HG02623 (cell line): ENCODE measurements around the gene MPRIP.

Source experiments
- ATAC-seq: cut with Tn5 transposase; IDR thresholded peaks from one replicate; pipeline ENCODE4 v1.9.1; 2021; ENCODE audit warnings: moderate library complexity; ENCODE audit not compliant: unreplicated experiment

MPRIP gene

DNA sequence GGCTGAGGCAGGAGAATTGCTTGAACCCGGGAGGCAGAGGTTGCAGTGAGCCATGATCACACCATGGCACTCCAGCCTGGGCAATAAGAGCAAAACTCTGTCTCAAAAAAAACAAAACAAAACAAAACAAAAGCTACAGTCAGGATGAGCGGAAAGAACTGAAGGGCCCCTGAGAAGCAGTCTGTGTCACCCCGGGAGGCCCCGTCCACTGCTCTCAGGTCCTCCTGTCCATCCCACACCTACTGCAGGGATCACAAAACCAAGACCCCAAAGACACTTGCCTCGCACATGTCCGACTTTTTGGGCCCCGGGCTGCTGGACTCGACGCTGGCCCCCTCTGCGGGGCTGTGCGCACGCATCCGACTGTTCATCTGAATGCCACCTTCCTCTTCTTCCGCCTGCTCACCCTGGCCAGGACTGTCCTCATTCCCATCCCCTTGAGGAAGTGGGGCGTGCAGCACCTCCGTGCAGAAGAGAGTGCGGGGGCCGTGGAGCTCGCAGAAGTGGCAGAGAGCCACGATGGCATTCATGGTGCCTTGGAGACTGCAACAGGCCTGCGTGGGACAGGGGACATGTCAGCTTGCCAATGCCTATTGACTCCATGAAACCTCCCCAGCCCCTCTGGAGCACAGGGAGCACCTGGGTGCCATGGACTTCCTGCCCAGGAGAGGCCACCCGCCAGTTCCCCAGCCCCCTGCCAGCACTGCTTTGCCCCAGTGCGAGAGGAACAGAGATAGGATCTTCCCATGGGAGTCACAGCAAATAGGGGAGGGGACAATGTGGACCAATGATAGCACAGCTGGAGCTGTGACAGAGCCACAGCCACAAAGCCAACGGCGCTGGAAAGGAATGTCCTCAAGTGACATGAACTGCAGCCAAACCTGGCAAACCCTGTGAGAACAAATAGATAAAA, 185.6 kb downstream of the MPRIP start:
- no peak for ATAC-seq

DNA sequence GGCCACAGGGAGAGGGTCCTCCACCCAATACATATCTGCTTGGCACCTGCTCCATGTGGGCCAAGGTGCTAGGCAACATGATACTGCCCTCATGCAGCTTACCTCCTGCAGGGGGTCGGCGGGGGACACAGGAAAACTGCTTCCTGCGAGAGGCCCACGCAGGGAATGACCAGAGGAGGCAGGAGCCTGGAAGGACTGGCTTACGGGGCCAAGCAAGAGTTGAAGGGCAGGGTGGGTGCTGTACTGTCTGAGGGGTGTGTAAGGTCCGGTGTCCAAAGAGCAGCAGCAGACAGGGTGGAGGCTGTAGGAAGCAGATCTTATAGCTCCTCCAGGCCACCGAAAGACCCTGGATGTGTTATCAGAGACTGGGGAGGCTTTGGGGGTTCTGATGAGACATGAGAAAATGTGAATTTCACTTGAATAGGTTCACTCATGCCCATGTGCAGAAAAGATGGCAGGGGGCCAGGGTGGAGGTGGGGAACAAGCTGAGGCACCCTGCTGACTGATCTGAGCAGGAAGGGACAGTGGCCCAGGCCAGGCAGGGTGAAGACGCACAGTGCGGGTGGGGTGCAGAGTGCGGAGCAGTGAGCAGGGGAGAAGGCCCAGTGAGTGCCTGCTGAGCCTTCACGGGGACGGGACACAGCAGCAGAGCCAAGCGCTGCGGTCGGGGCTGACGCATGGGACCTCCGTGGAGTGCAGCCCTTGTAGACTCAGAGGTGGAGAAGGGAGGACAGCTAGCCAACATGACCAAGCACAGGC, 186.4 kb downstream of the MPRIP start:
- no peak for ATAC-seq

GRCh38 chr17:17229416-17230384, 187.4 kb downstream of the MPRIP start:
- ATAC-seq = no peak

DNA sequence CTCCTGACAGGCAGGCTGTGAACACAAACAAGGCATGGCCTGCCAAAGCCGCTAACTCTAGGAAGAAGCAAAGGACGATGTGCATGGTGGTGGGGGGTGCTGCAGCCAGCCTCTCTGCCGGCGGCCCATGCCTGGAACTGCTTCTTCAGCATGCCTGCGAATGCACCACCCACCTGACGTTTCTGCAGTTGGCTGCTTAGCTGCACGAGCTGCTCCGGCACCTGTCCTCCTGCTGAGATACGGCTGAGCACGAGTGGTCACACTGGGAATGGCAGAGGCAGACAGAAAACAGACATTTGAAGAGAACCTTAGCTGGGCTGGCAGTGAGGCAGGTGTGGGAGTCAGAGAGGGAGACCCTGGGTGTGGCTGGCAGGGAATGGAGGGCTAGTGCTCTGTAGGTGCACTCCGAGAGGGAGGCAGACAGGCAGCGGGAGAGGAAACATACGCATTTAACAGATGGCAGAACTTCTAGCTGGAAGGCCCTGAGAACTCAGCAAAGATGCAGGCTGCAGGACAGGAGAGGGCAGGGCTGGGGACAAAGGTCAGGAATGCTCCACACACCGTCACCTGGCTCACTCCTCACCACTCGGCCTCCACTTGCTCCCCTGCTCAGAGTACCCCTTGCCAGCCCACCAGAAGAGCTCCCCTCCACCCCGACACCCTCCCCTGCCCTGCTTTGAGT, 189.5 kb downstream of the MPRIP start:
- ATAC-seq = no peak

GRCh38 chr17:17232303-17232621, 190.0 kb downstream of the MPRIP start:
- ATAC-seq = no peak

- ATAC-seq = no peak
Observed at GRCh38 chr17:17235212-17236174, 193.2 kb downstream of the MPRIP start.

DNA sequence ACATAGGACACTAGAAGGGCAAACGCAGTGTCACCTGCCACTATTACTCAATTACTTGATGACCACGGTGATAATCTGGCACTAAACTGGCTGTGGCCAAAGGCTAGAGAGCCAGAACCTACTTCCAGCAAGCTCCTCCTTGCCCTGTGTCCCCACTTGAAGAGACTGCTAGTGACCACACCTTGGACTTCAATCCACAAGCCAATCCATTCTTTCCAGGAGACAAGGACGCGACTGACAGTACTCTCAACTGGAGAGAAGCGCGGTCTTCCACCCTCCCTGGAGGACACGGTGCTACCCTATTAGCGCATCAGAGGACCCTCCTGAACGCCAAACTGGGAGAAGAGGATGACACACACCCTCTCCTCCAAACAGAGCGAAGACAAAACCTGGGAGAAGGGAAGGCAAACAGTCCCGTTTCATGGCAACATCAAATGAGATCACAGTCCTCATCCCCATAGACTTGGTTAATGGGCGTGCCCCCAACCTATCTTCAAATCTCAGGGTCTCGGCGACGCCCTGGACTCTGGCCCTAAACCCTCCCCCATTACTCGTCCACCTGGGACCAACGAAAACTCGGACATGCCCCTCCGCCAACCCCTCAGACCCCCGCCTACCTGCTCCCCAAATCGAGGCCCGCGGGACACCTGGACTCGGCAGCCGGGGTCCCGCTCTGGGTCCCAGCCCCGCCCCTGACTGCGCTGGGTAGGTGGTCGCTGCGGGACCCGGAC, 194.2 kb downstream of the MPRIP start:
- ATAC-seq = peak; percentile 14

DNA sequence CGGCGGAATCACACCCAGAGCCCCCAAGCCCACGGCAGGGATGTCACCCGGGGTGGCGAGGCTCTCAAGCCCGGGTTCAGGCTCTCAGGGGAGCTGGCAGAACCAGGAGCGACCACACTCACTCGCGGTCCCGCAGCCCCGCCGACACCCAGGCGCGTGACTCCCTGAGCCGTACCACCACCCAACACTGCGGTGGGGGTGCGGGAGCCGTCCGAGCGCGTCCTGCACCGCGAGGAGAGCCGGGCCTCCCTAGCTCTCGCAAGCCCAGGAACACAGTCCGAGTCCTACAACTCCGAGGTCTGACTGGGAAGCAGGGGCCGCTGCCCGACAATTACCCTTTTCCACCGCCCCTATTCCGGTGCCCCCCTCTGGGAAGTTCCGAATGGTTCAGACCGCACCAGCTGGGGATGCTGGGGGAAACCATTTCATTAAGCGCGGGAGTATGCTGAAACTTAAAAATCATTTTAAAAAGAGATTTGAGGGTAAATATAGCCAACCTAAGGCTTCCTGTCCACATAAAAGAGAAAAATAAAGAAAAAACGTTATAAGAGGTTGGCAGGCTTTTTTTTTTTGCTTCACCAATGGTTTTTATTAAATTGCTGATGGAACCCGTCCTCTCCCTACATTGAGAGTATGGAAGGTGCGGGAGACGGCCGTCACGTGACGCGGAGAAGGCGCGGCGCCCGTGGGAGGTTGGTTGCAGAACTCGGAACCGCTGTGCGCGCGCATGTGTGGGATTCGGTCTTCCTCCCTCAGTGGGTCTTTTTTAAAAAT, 195.0 kb downstream of the MPRIP start, which contains the start of gene FLCN:
Gene FLCN (minus strand): TSS at position 143 of the 774 bp plus-strand sequence. CDS start 9,031 bp downstream, outside the sequence.
- peak; percentile 78 for ATAC-seq

GRCh38 chr17:17239832-17240231, 197.6 kb downstream of the MPRIP start:
- ATAC-seq = no peak

DNA sequence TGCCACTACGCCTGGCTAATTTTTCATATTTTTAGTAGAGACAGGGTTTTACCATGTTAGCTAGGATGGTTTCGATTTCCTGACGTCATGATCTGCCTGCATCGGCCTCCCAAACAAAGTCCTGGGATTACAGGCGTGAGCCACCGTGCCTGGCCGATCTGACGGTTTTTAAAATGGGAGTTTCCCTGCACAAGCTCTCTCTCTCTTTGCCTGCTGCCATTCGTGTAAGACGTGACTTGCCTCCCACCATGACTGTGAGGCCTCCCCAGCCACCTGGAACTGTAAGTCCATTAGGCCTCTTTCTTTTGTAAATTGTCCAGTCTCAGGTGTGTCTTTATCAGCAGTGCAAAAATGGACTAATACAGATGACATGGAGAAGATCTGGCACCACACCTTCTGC, 199.4 kb downstream of the MPRIP start:
- ATAC-seq = no peak

GRCh38 chr17:17242246-17242645, 200.0 kb downstream of the MPRIP start:
- ATAC-seq = no peak
